H1 (cell line): Measurements from ENCODE around the gene NPFFR2. TPM values are rescaled to one million over a fixed set of nuclear protein-coding genes. Genes with fewer than 3 reads are reported as not detected.

ENCODE experiments used
- CTCF ChIA-PET: fragments of 300-600 bp; sonication (Branson Sonifier 250); formaldehyde crosslinking; loops from one replicate; lab custom pipeline; 2021; ENCODE audit not compliant: partially characterized antibody; lab: Charles Lee
- POLR2A ChIA-PET: fragments of 300-600 bp; sonication (Branson Sonifier 250); formaldehyde crosslinking; loops from one replicate; lab custom pipeline; 2021; ENCODE audit warnings: inconsistent platforms; ENCODE audit not compliant: partially characterized antibody; lab: Charles Lee
- DNase-seq, 2 experiments: peaks; one replicate each; pipeline versions ENCODE4 v3.0.0 to v3.0.0-alpha.2; 2010 to 2022; ENCODE audit warnings: low spot score in 2 of 2, low read depth in 1 of 2, mixed read lengths in 1 of 2
- FAIRE-seq: peaks from 2 replicates; lab custom pipeline; 2011; peaks lifted over from hg19 to GRCh38; lab: Jason Lieb, UNC
- H2AFZ ChIP-seq: 2 replicates; pipeline ENCODE4 v1.8.1; 2012; ENCODE audit warnings: low read length, inconsistent platforms
- H2AK5ac ChIP-seq: 2 replicates; pipeline ENCODE4 v1.6.1; 2013; ENCODE audit warnings: low read depth, low read length
- H2BK120ac ChIP-seq: replicated peaks from 2 replicates; pipeline ENCODE3; 2013; ENCODE audit warnings: low read depth, low read length, inconsistent platforms
- H2BK12ac ChIP-seq: 2 replicates; pipeline ENCODE4 v1.6.1; 2013; ENCODE audit warnings: low read depth, low read length
- H2BK15ac ChIP-seq: 2 replicates; pipeline ENCODE4 v1.6.1; 2013; ENCODE audit warnings: low read length
- H2BK20ac ChIP-seq: 2 replicates; pipeline ENCODE4 v1.6.1; 2013; ENCODE audit warnings: low read length
- H2BK5ac ChIP-seq: 2 replicates; pipeline ENCODE4 v1.6.1; 2013; ENCODE audit warnings: low read depth, low read length
- H3K14ac ChIP-seq: 2 replicates; pipeline ENCODE4 v1.6.1; 2013; ENCODE audit warnings: inconsistent platforms; ENCODE audit not compliant: insufficient read length
- H3K18ac ChIP-seq: 2 replicates; pipeline ENCODE4 v1.6.1; 2013; ENCODE audit warnings: low read length; ENCODE audit errors: extremely low read depth
- H3K23ac ChIP-seq: 2 replicates; pipeline ENCODE4 v1.6.1; 2013; ENCODE audit warnings: inconsistent platforms; ENCODE audit not compliant: insufficient read length
- H3K23me2 ChIP-seq: 2 replicates; pipeline ENCODE4 v1.6.1; 2013; ENCODE audit warnings: low read depth, low read length
- H3K27ac ChIP-seq: 2 replicates; pipeline ENCODE4 v1.6.1; 2011; ENCODE audit warnings: low read depth, low read length, inconsistent platforms
- H3K27me3 ChIP-seq, 4 experiments: replicated peaks in 1 of 4; 1 replicate in 1 of 4; 2 replicates in 3 of 4; pipeline versions ENCODE4 v1.6.1 to v1.8.1; 2011 to 2013; ENCODE audit warnings: low read length in 3 of 4, mild to moderate bottlenecking in 3 of 4, inconsistent platforms in 2 of 4, mixed read lengths in 2 of 4, moderate library complexity in 1 of 4; ENCODE audit not compliant: control insufficient read depth in 3 of 4, insufficient read depth in 3 of 4; ENCODE audit errors: extremely low read depth in 1 of 4
- H3K36me3 ChIP-seq, 4 experiments: 2 replicates each; pipeline versions ENCODE4 v1.6.1 to v1.8.1; 2011 to 2013; ENCODE audit warnings: mild to moderate bottlenecking in 4 of 4, low read length in 3 of 4, moderate library complexity in 2 of 4, control low read depth in 1 of 4, inconsistent platforms in 1 of 4; ENCODE audit not compliant: insufficient read depth in 4 of 4, control insufficient read depth in 2 of 4
- H3K4ac ChIP-seq: replicated peaks from 2 replicates; pipeline ENCODE3; 2013; ENCODE audit warnings: low read length, low read depth, mixed read lengths, inconsistent platforms; ENCODE audit not compliant: insufficient read length
- H3K4me1 ChIP-seq, 4 experiments: replicated peaks in 1 of 4; 1 replicate in 1 of 4; 2 replicates in 3 of 4; pipeline versions ENCODE4 v1.6.1 to v1.8.1; 2011 to 2013; ENCODE audit warnings: low read length in 3 of 4, inconsistent platforms in 2 of 4, mixed read lengths in 1 of 4; ENCODE audit not compliant: insufficient read depth in 4 of 4, control insufficient read depth in 3 of 4
- H3K4me2 ChIP-seq, 2 experiments: 2 replicates each; pipeline versions ENCODE4 v1.6.1 to v1.8.1; 2011 to 2013; ENCODE audit warnings: low read depth in 2 of 2, low read length in 2 of 2, control low read depth in 1 of 2, inconsistent platforms in 1 of 2, mild to moderate bottlenecking in 1 of 2; ENCODE audit not compliant: insufficient read depth in 1 of 2
- H3K4me3 ChIP-seq, 4 experiments: fragments of 200-600, 300-600 bp in 1 of 4; sonication (generic), shearing (Covaris generic), sonication (Bioruptor Twin) in 1 of 4; 2 replicates each; pipeline versions ENCODE4 v1.5.1 to v1.8.1; 2011 to 2016; ENCODE audit warnings: low read length in 4 of 4, low read depth in 3 of 4, control low read depth in 2 of 4, inconsistent platforms in 2 of 4, mild to moderate bottlenecking in 2 of 4, mixed read lengths in 1 of 4, moderate library complexity in 1 of 4; ENCODE audit not compliant: insufficient read depth in 2 of 4; ENCODE audit errors: extremely low read depth in 1 of 4
- H3K56ac ChIP-seq: replicated peaks from 2 replicates; pipeline ENCODE3; 2013; ENCODE audit warnings: low read depth, mild to moderate bottlenecking, mixed read lengths, low read length, inconsistent platforms; ENCODE audit not compliant: insufficient read length
- H3K79me1 ChIP-seq: 2 replicates; pipeline ENCODE4 v1.6.1; 2013; ENCODE audit warnings: low read depth, low read length, control low read depth
- H3K79me2 ChIP-seq, 2 experiments: 2 replicates each; pipeline versions ENCODE4 v1.6.1 to v1.8.1; 2012 to 2013; ENCODE audit warnings: low read length in 2 of 2, mild to moderate bottlenecking in 2 of 2, inconsistent platforms in 1 of 2; ENCODE audit not compliant: insufficient read depth in 2 of 2, control insufficient read depth in 1 of 2
- H3K9ac ChIP-seq, 4 experiments: replicated peaks in 1 of 4; 1 replicate in 1 of 4; 2 replicates in 3 of 4; pipeline versions ENCODE4 v1.6.1 to v1.8.1; 2011 to 2013; ENCODE audit warnings: low read depth in 3 of 4, low read length in 3 of 4, control low read depth in 2 of 4, mild to moderate bottlenecking in 2 of 4, moderate library complexity in 2 of 4, inconsistent platforms in 1 of 4; ENCODE audit errors: extremely low read depth in 1 of 4
- H3K9me3 ChIP-seq, 2 experiments: 2 replicates each; pipeline versions ENCODE4 v1.6.1 to v1.8.1; 2012 to 2013; ENCODE audit warnings: mild to moderate bottlenecking in 2 of 2, moderate library complexity in 2 of 2, control low read depth in 1 of 2, inconsistent platforms in 1 of 2, low read depth in 1 of 2, low read length in 1 of 2, mixed read lengths in 1 of 2; ENCODE audit not compliant: insufficient read depth in 2 of 2
- H4K20me1 ChIP-seq, 2 experiments: replicated peaks in 1 of 2; 2 replicates each; pipeline versions ENCODE3 to v1.8.1; 2011 to 2013; ENCODE audit warnings: inconsistent platforms in 2 of 2, low read length in 2 of 2, mild to moderate bottlenecking in 1 of 2; ENCODE audit not compliant: insufficient read depth in 2 of 2, control insufficient read depth in 1 of 2
- H4K5ac ChIP-seq: 2 replicates; pipeline ENCODE4 v1.6.1; 2013; ENCODE audit warnings: low read length, low read depth, mixed read lengths, inconsistent platforms; ENCODE audit not compliant: insufficient read length
- H4K8ac ChIP-seq: 2 replicates; pipeline ENCODE4 v1.8.0; 2013; ENCODE audit warnings: mild to moderate bottlenecking, moderate library complexity, low read length, inconsistent platforms; ENCODE audit not compliant: insufficient read depth; ENCODE audit errors: extremely low read depth
- H4K91ac ChIP-seq: replicated peaks from 2 replicates; pipeline ENCODE3; 2013; ENCODE audit warnings: low read length, mixed read lengths, inconsistent platforms; ENCODE audit not compliant: insufficient read length
- KDM1A ChIP-seq: fragments of 200-600, 300-600 bp; sonication (generic); IDR thresholded peaks from 2 replicates; pipeline ENCODE4 v1.7.1; 2016; ENCODE audit warnings: mild to moderate bottlenecking, low read length, borderline replicate concordance
- MAFK ChIP-seq: IDR thresholded peaks from 2 replicates; pipeline ENCODE4 v1.6.1; 2012; ENCODE audit warnings: low read depth, mild to moderate bottlenecking, improper control_type of control experiment, low read length
- MAX ChIP-seq: IDR thresholded peaks from 2 replicates; pipeline ENCODE4 v1.6.1; 2012; ENCODE audit warnings: inconsistent platforms
- POU5F1 ChIP-seq: IDR thresholded peaks from 2 replicates; pipeline ENCODE4 v1.6.1; 2011; ENCODE audit warnings: low read depth, mild to moderate bottlenecking, low read length, moderate library complexity
- RBBP5 ChIP-seq: IDR thresholded peaks from 2 replicates; pipeline ENCODE4 v1.7.1; 2012; ENCODE audit warnings: low read depth, mild to moderate bottlenecking, inconsistent platforms, low read length, moderate library complexity, borderline replicate concordance
- SP4 ChIP-seq: IDR thresholded peaks from 2 replicates; pipeline ENCODE4 v1.6.1; 2012; ENCODE audit warnings: low read length, inconsistent platforms
- USF2 ChIP-seq: IDR thresholded peaks from 2 replicates; pipeline ENCODE4 v1.6.1; 2011; ENCODE audit warnings: low read length, improper control_type of control experiment
- polyA plus RNA-seq, 7 experiments: library from polyadenylated mRNA; depleted of rRNA in 3 of 7; stranded (reverse) in 5 of 7; unstranded in 2 of 7; fragments of >200 nt in 5 of 7; fragments of 200-250 nt in 2 of 7; gene quantifications; 1 replicate in 5 of 7; 2 replicates in 1 of 7; 4 replicates in 1 of 7; pipeline versions ENCODE4 v1.2.1 to v1.2.3, GENCODE V29; 2011 to 2013; ENCODE audit warnings: missing spikeins in 2 of 7, mixed read lengths in 2 of 7
- total RNA-seq: library from RNA; stranded (reverse); fragmentation: NEBNext Ultra II Directional; extraction: Animal tissue kit (Norgen Biotek cat#: 25700); gene quantifications from 2 replicates; pipeline ENCODE4 v1.2.1, GENCODE V29; 2021

The NPFFR2 gene
- total and polyA plus RNA-seq, 2 of the 8 experiments (the other 6 are each of a cell fraction or from before 2014, with no cell fraction given), result 0.26 to 0.53 TPM

- TF ChIP-seq KDM1A (no peak), USF2 (no peak), POU5F1 (no peak), MAX (no peak), MAFK (no peak), RBBP5 (no peak), SP4 (no peak)
- no peak overlapping the region for H3K56ac ChIP-seq
- no peak overlapping the region for H2AFZ ChIP-seq
- H3K4me3 ChIP-seq, result no peak overlapping the region
- no peak overlapping the region for H4K8ac ChIP-seq
- no peak overlapping the region for H2BK15ac ChIP-seq
- no peak overlapping the region for H4K5ac ChIP-seq
- no peaks in the 10 kb centered on the region for H4K20me1 ChIP-seq
- no peaks in the 10 kb centered on the region for H3K27me3 ChIP-seq
- peaks cover 1% of the 10 kb centered on the region; the same call in 1 of the 2 replicates for H3K23me2 ChIP-seq
- POLR2A ChIA-PET, result no interaction called here
- no peaks in the 10 kb centered on the region for H3K79me2 ChIP-seq
- DNase-seq (no peak), FAIRE-seq (no peak)
- H3K27ac ChIP-seq, result no peak overlapping the region
- no peaks in the 10 kb centered on the region; a peak in 1 of 7 replicates for H3K4me1 ChIP-seq
- no peak overlapping the region for H4K91ac ChIP-seq
- H3K4me2 ChIP-seq, result no peak overlapping the region
- H3K9ac ChIP-seq, result no peak overlapping the region
- no peak overlapping the region for H2BK20ac ChIP-seq
- no peaks in the 10 kb centered on the region for H3K79me1 ChIP-seq
- H3K18ac ChIP-seq, result no peak overlapping the region
- H3K14ac ChIP-seq, result no peak overlapping the region
- CTCF ChIA-PET, result interaction anchor here (0.6 kb wide), 1 partner anchor 9 kb away, joined by 3 read pairs; no protein-coding TSS in a partner anchor
- H3K4ac ChIP-seq, result no peak overlapping the region
- no peak overlapping the region for H2BK5ac ChIP-seq
- H2AK5ac ChIP-seq, result no peak overlapping the region
- H2BK12ac ChIP-seq, result no peak overlapping the region
- no peaks in the 10 kb centered on the region for H3K36me3 ChIP-seq
- no peak overlapping the region for H3K23ac ChIP-seq
- no peak overlapping the region for H2BK120ac ChIP-seq
- no peaks in the 10 kb centered on the region for H3K9me3 ChIP-seq
Measured at GRCh38 chr4:72073816-72074215, 42.0 kb downstream of the NPFFR2 start.
